BJ (cell line): ENCODE results near the gene PIK3C2A. TPM values are rescaled to one million over a fixed set of nuclear protein-coding genes. Genes with fewer than 3 reads are reported as not detected.

Experiments
- CTCF ChIA-PET: fragments of 350-600 bp; formaldehyde crosslinking; extraction: SDS; loops from one replicate; lab custom pipeline; 2021; ENCODE audit warnings: antibody characterized with exemption, inconsistent platforms; lab: Yijun Ruan, JAX
- POLR2A ChIA-PET: fragments of 300-600 bp; sonication (Branson Sonifier 250); formaldehyde crosslinking; extraction: SDS; loops from one replicate; lab custom pipeline; 2021; ENCODE audit warnings: antibody characterized with exemption; lab: Charles Lee
- DNase-seq: peaks from one replicate; pipeline ENCODE4 v3.0.0-alpha.2; 2011; ENCODE audit warnings: low read depth
- H3K27me3 ChIP-seq: 2 replicates; pipeline ENCODE4 v1.6.0; 2011; ENCODE audit warnings: low read length; ENCODE audit not compliant: control insufficient read depth, insufficient read depth
- H3K36me3 ChIP-seq: 2 replicates; pipeline ENCODE4 v1.5.1; 2011; ENCODE audit warnings: low read length; ENCODE audit not compliant: control insufficient read depth, insufficient read depth
- H3K4me3 ChIP-seq: 2 replicates; pipeline ENCODE4 v1.5.1; 2011; ENCODE audit warnings: low read depth, mild to moderate bottlenecking, control low read depth, low read length
- polyA plus RNA-seq: library from polyadenylated mRNA; depleted of rRNA; stranded (reverse); fragments of >200 nt; gene quantifications from 2 replicates; pipeline ENCODE4 v1.2.3, GENCODE V29; 2011
- TF ChIP-seq, protein P1 (sequence below): IDR thresholded peaks from 2 replicates; pipeline ENCODE4 v1.5.1; 2011; ENCODE audit warnings: low read depth, mild to moderate bottlenecking, control low read depth, inconsistent platforms, low read length, moderate library complexity; ENCODE audit not compliant: insufficient read depth

Gene PIK3C2A
- polyA plus RNA-seq, 1 experiment = 13.2 TPM

DNA sequence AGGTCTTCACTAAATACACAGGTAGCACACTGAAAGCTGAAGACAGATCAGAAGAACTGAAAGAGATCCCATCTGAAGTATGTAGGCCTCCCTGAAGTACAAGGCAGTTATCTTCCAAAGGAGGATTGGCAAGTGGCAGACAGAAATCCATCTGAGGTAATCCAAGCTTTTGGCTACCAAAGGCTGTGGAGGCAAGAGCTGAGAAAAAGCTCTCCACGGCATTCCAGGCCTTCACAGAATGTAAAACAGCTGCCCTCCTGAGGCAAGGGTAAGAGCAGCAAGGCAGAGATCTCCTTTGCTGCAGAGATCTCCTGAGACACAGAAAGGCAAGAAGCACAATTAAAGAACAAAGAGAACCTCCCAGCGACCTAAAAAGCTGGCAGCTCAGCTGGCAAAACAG lies 19.1 kb downstream of the PIK3C2A start:
- TF ChIP-seq, protein P1, sequence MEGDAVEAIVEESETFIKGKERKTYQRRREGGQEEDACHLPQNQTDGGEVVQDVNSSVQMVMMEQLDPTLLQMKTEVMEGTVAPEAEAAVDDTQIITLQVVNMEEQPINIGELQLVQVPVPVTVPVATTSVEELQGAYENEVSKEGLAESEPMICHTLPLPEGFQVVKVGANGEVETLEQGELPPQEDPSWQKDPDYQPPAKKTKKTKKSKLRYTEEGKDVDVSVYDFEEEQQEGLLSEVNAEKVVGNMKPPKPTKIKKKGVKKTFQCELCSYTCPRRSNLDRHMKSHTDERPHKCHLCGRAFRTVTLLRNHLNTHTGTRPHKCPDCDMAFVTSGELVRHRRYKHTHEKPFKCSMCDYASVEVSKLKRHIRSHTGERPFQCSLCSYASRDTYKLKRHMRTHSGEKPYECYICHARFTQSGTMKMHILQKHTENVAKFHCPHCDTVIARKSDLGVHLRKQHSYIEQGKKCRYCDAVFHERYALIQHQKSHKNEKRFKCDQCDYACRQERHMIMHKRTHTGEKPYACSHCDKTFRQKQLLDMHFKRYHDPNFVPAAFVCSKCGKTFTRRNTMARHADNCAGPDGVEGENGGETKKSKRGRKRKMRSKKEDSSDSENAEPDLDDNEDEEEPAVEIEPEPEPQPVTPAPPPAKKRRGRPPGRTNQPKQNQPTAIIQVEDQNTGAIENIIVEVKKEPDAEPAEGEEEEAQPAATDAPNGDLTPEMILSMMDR = no peak
- ChIA-PET POLR2A (no interaction called here), CTCF (interaction anchor here (0.6 to 0.7 kb wide), 2 partner anchors 243 to 369 kb away, joined by 3 to 4 read pairs; no protein-coding TSS in a partner anchor)
- Histone ChIP-seq H3K27me3 (no peaks in the 10 kb centered on the region), H3K4me3 (no peak overlapping the region), H3K36me3 (no peaks in the 10 kb centered on the region)
- DNase-seq = no peak

DNA sequence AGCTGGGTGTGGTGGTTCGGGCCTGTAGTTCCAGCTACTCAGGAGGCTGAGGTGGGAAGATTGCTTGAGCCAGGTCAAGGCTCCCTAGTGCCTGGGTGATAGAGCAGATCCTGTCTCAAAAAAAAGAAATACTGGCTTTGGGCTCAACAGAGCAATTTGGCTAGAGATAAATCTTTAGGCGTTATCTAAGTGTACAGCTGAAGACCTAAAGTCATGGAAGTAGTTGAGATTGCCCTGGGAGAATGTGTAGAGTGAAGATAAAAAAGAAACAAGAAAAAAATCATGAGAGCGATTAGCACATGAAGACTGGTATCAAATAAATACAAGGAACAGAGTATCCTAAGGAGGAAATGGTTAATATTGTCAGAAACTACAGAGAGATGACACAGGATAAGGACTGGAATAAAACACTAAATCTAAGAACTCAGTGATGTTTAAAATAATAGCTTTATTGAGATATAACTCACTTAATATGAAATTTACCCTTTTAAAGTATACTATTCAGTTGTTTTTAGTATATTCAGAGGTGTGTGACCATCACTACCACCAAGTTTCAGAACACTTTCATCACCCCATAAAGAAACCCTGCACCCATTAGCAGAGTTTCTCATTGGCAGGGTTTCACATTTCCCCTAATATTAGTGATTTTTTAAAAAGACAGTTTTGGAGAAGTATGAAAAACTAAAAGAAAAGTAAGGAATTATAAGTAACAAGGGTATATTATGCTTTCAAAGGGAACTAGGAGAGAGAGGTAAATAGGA lies 20.7 kb downstream of the PIK3C2A start:
- peaks cover 1% of the 10 kb centered on the region; the same call in 1 of the 2 replicates for H3K36me3 ChIP-seq
- no peak overlapping the region for H3K4me3 ChIP-seq
- TF ChIP-seq, protein P1 = no peak
- POLR2A ChIA-PET = no interaction called here
- CTCF ChIA-PET = interaction anchor here (0.8 kb wide), 1 partner anchor 18 kb away, joined by 3 read pairs; no protein-coding TSS in a partner anchor
- DNase-seq = no peak
- H3K27me3 ChIP-seq = no peaks in the 10 kb centered on the region

DNA sequence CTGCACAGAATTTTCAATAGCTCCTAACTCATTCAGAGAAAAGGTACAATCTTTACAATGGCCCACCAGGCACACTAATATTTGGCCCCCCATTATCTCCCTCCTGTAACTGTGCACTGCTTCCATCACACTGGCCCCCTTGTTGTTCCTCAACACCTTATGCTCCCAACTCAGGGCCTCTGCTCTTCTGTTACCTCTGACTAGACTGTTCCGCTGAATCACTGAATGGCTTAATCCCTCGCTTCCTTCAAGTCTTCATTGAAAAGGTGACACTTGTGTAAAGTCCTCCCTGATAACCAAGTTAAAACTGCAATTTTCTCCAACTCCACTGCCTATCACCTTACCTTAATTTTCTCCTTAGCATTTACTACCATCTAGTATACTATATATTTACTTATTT lies 21.8 kb downstream of the PIK3C2A start:
- Histone ChIP-seq H3K4me3 (no peak overlapping the region), H3K36me3 (peaks cover 1% of the 10 kb centered on the region; the same call in 1 of the 2 replicates), H3K27me3 (no peaks in the 10 kb centered on the region)
- DNase-seq = no peak
- TF ChIP-seq, protein P1 = no peak
- POLR2A ChIA-PET = no interaction called here
- CTCF ChIA-PET = no interaction called here

DNA sequence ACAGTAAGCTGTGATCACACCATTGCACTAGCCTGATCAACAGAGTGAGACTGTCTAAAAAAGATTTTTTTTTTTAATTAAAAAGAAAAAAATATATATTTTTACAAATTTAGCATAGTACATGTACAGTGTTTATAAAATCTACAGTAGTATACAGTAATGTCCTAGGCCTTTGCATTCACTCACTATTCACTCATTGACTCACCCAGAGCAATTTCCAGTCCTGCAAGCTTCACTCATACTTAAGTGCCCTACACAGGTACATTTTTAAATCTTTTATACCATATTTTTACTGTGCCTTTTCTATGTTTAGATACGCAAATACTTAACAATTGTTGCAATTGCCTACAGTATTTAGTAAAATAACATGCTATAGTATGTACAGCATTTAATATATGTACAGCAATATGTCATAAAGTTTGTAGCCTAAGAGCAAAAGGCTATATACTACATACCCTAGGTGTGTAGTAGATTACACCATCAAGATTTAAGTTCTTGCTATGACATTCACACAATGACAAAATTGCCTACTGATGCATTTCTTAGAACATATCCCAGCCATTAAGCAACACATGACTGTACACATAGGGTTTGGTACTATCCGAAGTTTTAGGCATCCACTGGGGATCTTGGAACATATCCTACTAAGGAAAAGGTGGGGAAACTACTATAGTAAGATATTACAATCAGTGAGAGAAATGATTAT lies 22.8 kb downstream of the PIK3C2A start:
- Histone ChIP-seq H3K36me3 (peaks cover 1% of the 10 kb centered on the region; the same call in 1 of the 2 replicates), H3K4me3 (no peak overlapping the region), H3K27me3 (no peaks in the 10 kb centered on the region)
- CTCF ChIA-PET = interaction anchor here (1.2 to 1.8 kb wide), 2 partner anchors 13 to 92 kb away, joined by 3 read pairs; partner anchors contain the start of gene NUCB2
- TF ChIP-seq, protein P1 = no peak
- no peak for DNase-seq
- POLR2A ChIA-PET = no interaction called here

DNA sequence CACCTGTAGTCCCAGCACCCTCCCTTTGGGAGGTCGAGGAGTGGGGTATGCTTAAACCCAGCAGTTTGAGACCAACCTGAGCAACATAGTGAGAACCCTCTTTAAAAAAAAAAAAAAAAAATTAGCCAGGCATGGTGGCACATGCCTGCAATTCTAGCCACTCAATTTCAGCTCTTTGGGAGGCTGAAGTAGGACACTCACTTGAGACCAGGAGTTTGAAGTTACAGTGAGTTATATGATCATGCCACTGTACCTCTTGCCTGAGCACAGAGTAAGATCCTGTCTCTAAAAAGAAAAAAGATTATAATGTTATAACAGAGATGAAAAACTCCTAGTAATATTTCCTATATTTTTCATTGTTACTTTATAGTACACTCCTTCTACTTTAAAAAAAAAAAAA lies 23.9 kb downstream of the PIK3C2A start:
- TF ChIP-seq, protein P1 = no peak
- ChIA-PET POLR2A (no interaction called here), CTCF (interaction anchor here (0.5 to 1.8 kb wide), 2 partner anchors 12 to 63 kb away, joined by 3 to 5 read pairs; no protein-coding TSS in a partner anchor)
- DNase-seq = no peak
- Histone ChIP-seq H3K36me3 (peaks cover 1% of the 10 kb centered on the region; the same call in 1 of the 2 replicates), H3K4me3 (no peak overlapping the region), H3K27me3 (no peaks in the 10 kb centered on the region)
